Neuronal stem cell (in vitro differentiated cells): ENCODE data around the gene EOMES.

ENCODE experiments used
- DNase-seq: peaks from one replicate; pipeline ENCODE4 v3.0.0-alpha.2; 2013; ENCODE audit warnings: low spot score
- H2AFZ ChIP-seq: one replicate; pipeline ENCODE4 v1.6.1; 2013; ENCODE audit warnings: mild to moderate bottlenecking, low read length, inconsistent platforms
- H2AK5ac ChIP-seq: 2 replicates; pipeline ENCODE4 v1.6.1; 2013; ENCODE audit warnings: low read depth, mild to moderate bottlenecking, inconsistent platforms, low read length, moderate library complexity, mixed read lengths
- H2BK120ac ChIP-seq: 2 replicates; pipeline ENCODE4 v1.6.1; 2013; ENCODE audit warnings: low read depth, mild to moderate bottlenecking, inconsistent platforms, low read length, moderate library complexity, mixed read lengths
- H2BK12ac ChIP-seq: one replicate; pipeline ENCODE4 v1.6.1; 2013; ENCODE audit warnings: low read length, inconsistent platforms
- H2BK15ac ChIP-seq: 2 replicates; pipeline ENCODE4 v1.6.1; 2013; ENCODE audit warnings: mild to moderate bottlenecking, low read length, inconsistent platforms, mixed read lengths
- H2BK5ac ChIP-seq: one replicate; pipeline ENCODE4 v1.6.1; 2013; ENCODE audit warnings: inconsistent platforms, mild to moderate bottlenecking, low read length, moderate library complexity
- H3K14ac ChIP-seq: one replicate; pipeline ENCODE4 v1.6.1; 2013; ENCODE audit warnings: low read length, inconsistent platforms
- H3K18ac ChIP-seq: 2 replicates; pipeline ENCODE4 v1.6.1; 2013; ENCODE audit warnings: low read length, inconsistent platforms
- H3K23ac ChIP-seq: 2 replicates; pipeline ENCODE4 v1.6.1; 2013; ENCODE audit warnings: low read depth, mild to moderate bottlenecking, mixed read lengths, low read length, inconsistent platforms; ENCODE audit not compliant: poor library complexity
- H3K27ac ChIP-seq: replicated peaks from 3 replicates; pipeline ENCODE4 v1.5.1; 2013; ENCODE audit warnings: low read length, inconsistent platforms
- H3K27me3 ChIP-seq, 3 experiments: 2 replicates each; pipeline ENCODE4 v1.6.1; 2013; ENCODE audit warnings: low read length in 3 of 3, mild to moderate bottlenecking in 2 of 3, inconsistent platforms in 1 of 3, low read depth in 1 of 3, mixed read lengths in 1 of 3, moderate library complexity in 1 of 3; ENCODE audit not compliant: control insufficient read depth in 3 of 3, insufficient read depth in 3 of 3
- H3K36me3 ChIP-seq, 2 donors: replicated peaks in 1 of 2; 2 replicates each; pipeline ENCODE4 v1.6.1; 2013; ENCODE audit warnings: low read length in 2 of 2; ENCODE audit not compliant: control insufficient read depth in 2 of 2, insufficient read depth in 2 of 2
- H3K4ac ChIP-seq: 2 replicates; pipeline ENCODE4 v1.6.1; 2013; ENCODE audit warnings: inconsistent platforms, mild to moderate bottlenecking, low read length, moderate library complexity
- H3K4me1 ChIP-seq, 2 donors: 1 replicate in 1 of 2; 2 replicates in 1 of 2; pipeline ENCODE4 v1.6.1; 2013; ENCODE audit warnings: low read length in 2 of 2, low read depth in 1 of 2; ENCODE audit not compliant: control insufficient read depth in 2 of 2, insufficient read depth in 1 of 2
- H3K4me2 ChIP-seq: one replicate; pipeline ENCODE4 v1.6.1; 2013; ENCODE audit warnings: mild to moderate bottlenecking, low read length, inconsistent platforms; ENCODE audit not compliant: insufficient read depth, poor library complexity, severe bottlenecking
- H3K4me3 ChIP-seq, 2 donors: 2 replicates each; pipeline ENCODE4 v1.5.1; 2013; ENCODE audit warnings: low read length in 2 of 2, mild to moderate bottlenecking in 2 of 2, inconsistent platforms in 1 of 2, moderate library complexity in 1 of 2
- H3K79me1 ChIP-seq: one replicate; pipeline ENCODE4 v1.6.1; 2013; ENCODE audit warnings: low read depth, mild to moderate bottlenecking, inconsistent platforms, low read length, moderate library complexity
- H3K9ac ChIP-seq: one replicate; pipeline ENCODE4 v1.6.1; 2013; ENCODE audit warnings: mild to moderate bottlenecking, low read depth, low read length, inconsistent platforms; ENCODE audit not compliant: poor library complexity
- H3K9me3 ChIP-seq, 2 donors: replicated peaks in 1 of 2; 2 replicates each; pipeline versions ENCODE3 to v1.6.1; 2013; ENCODE audit warnings: low read length in 2 of 2, mild to moderate bottlenecking in 2 of 2, inconsistent platforms in 1 of 2, low read depth in 1 of 2, mixed read lengths in 1 of 2, moderate library complexity in 1 of 2; ENCODE audit not compliant: control insufficient read depth in 2 of 2, insufficient read depth in 1 of 2
- H4K8ac ChIP-seq: one replicate; pipeline ENCODE4 v1.6.1; 2013; ENCODE audit warnings: low read depth, mild to moderate bottlenecking, inconsistent platforms, low read length, moderate library complexity
- H4K91ac ChIP-seq: one replicate; pipeline ENCODE4 v1.6.1; 2013; ENCODE audit warnings: low read length, low read depth, mild to moderate bottlenecking, inconsistent platforms; ENCODE audit not compliant: poor library complexity
- WGBS, 2 donors: extraction: QIAGEN DNeasy Blood & Tissue Kit; methylation state at CpG; one replicate each; pipeline ENCODE4 v1.1.7; 2013; ENCODE audit warnings: missing lambda C conversion rate in 2 of 2, mixed read lengths in 1 of 2; ENCODE audit not compliant: insufficient read length in 2 of 2, insufficient replicate concordance in 1 of 2; ENCODE audit errors: extremely low coverage in 2 of 2; 5-methylcytosine and 5-hydroxymethylcytosine counted together

The EOMES gene

GRCh38 chr3:27669591-27669990 lies 52.5 kb downstream of the EOMES start:
- H3K9me3 ChIP-seq: no peaks in the 10 kb centered on the region
- no peak overlapping the region for H3K4ac ChIP-seq
- no peak overlapping the region for H2BK5ac ChIP-seq
- no peak overlapping the region for H4K8ac ChIP-seq
- no peak overlapping the region for H3K14ac ChIP-seq
- H2BK12ac ChIP-seq: no peak overlapping the region
- no peak overlapping the region for H3K18ac ChIP-seq
- H3K27ac ChIP-seq: no peak overlapping the region
- H3K36me3 ChIP-seq: no peaks in the 10 kb centered on the region
- H3K4me3 ChIP-seq: no peak overlapping the region
- H2BK120ac ChIP-seq: no peak overlapping the region
- no peaks in the 10 kb centered on the region for H3K27me3 ChIP-seq
- H2AK5ac ChIP-seq: no peak overlapping the region
- DNase-seq: no peak
- no peak overlapping the region for H3K9ac ChIP-seq
- no peak overlapping the region for H3K4me2 ChIP-seq
- no peak overlapping the region for H3K23ac ChIP-seq
- no CpG with 5 or more reads among the region's 2 CpGs for WGBS, 2 donors
- no peak overlapping the region for H4K91ac ChIP-seq
- no peak overlapping the region for H2AFZ ChIP-seq
- H3K4me1 ChIP-seq: peaks cover 4 to 5% of the 10 kb centered on the region in 2 donors
- H3K79me1 ChIP-seq: no peaks in the 10 kb centered on the region
- H2BK15ac ChIP-seq: no peak overlapping the region

GRCh38 chr3:27667751-27668150 lies 54.4 kb downstream of the EOMES start:
- Histone ChIP-seq H3K36me3 (no peaks in the 10 kb centered on the region), H2BK5ac (no peak overlapping the region), H2BK120ac (no peak overlapping the region), H2BK12ac (no peak overlapping the region), H3K9me3 (no peaks in the 10 kb centered on the region), H3K4me2 (no peak overlapping the region), H3K4me1 (peaks cover 4 to 5% of the 10 kb centered on the region in 2 donors), H4K8ac (no peak overlapping the region), H2BK15ac (no peak overlapping the region), H3K14ac (no peak overlapping the region), H3K79me1 (no peaks in the 10 kb centered on the region), H3K18ac (no peak overlapping the region), H3K27me3 (no peaks in the 10 kb centered on the region), H3K4me3 (no peak overlapping the region), H4K91ac (no peak overlapping the region), H2AFZ (no peak overlapping the region), H3K27ac (no peak overlapping the region), H3K23ac (no peak overlapping the region), H3K9ac (no peak overlapping the region), H2AK5ac (no peak overlapping the region), H3K4ac (no peak overlapping the region)
- WGBS, 2 donors: no CpG with 5 or more reads among the region's 2 CpGs
- DNase-seq: no peak

- peaks cover 4 to 5% of the 10 kb centered on the region in 2 donors for H3K4me1 ChIP-seq
- no peaks in the 10 kb centered on the region for H3K27me3 ChIP-seq
- peak overlapping the region; percentile 23 for H2AFZ ChIP-seq
- peak; percentile 71 for DNase-seq
- H4K91ac ChIP-seq: no peak overlapping the region
- H3K4ac ChIP-seq: no peak overlapping the region
- H2BK12ac ChIP-seq: no peak overlapping the region
- H2BK120ac ChIP-seq: no peak overlapping the region
- no peak overlapping the region for H3K9ac ChIP-seq
- no peak overlapping the region for H3K14ac ChIP-seq
- no peak overlapping the region for H3K4me2 ChIP-seq
- H3K36me3 ChIP-seq: no peaks in the 10 kb centered on the region
- H4K8ac ChIP-seq: no peak overlapping the region
- H3K27ac ChIP-seq: no peak overlapping the region
- no peaks in the 10 kb centered on the region for H3K9me3 ChIP-seq
- H2BK15ac ChIP-seq: no peak overlapping the region
- no peak overlapping the region for H3K23ac ChIP-seq
- no peak overlapping the region for H2BK5ac ChIP-seq
- no peak overlapping the region for H3K18ac ChIP-seq
- no peaks in the 10 kb centered on the region for H3K79me1 ChIP-seq
- WGBS, 2 donors: no CpG with 5 or more reads among the region's 3 CpGs
- no peak overlapping the region for H2AK5ac ChIP-seq
- no peak overlapping the region for H3K4me3 ChIP-seq
These were observed 55.4 kb downstream of the EOMES start for GRCh38 chr3:27666708-27667107.

GRCh38 chr3:27666272-27666671 lies 55.9 kb downstream of the EOMES start:
- WGBS, 2 donors: no CpG with 5 or more reads among the region's 1 CpG
- H2BK15ac ChIP-seq: no peak overlapping the region
- no peaks in the 10 kb centered on the region for H3K79me1 ChIP-seq
- no peak overlapping the region for H4K91ac ChIP-seq
- peaks cover 4 to 5% of the 10 kb centered on the region in 2 donors for H3K4me1 ChIP-seq
- no peak overlapping the region for H2BK120ac ChIP-seq
- no peaks in the 10 kb centered on the region for H3K27me3 ChIP-seq
- no peak overlapping the region for H3K18ac ChIP-seq
- peak; percentile 6 for DNase-seq
- no peak overlapping the region for H2BK5ac ChIP-seq
- no peaks in the 10 kb centered on the region for H3K36me3 ChIP-seq
- no peak overlapping the region for H3K4ac ChIP-seq
- no peak overlapping the region for H3K4me3 ChIP-seq
- H3K9me3 ChIP-seq: no peaks in the 10 kb centered on the region
- H2BK12ac ChIP-seq: no peak overlapping the region
- no peak overlapping the region for H4K8ac ChIP-seq
- no peak overlapping the region for H3K9ac ChIP-seq
- no peak overlapping the region for H3K4me2 ChIP-seq
- H3K14ac ChIP-seq: no peak overlapping the region
- H2AK5ac ChIP-seq: no peak overlapping the region
- no peak overlapping the region for H3K27ac ChIP-seq
- H3K23ac ChIP-seq: no peak overlapping the region
- H2AFZ ChIP-seq: peak overlapping the region; percentile 23
